Measurements from ENCODE around the gene R3HDM4.

R3HDM4 gene

GRCh38 chr19:919199-920050 is 6.4 kb upstream of the R3HDM4 start:
- no peak overlapping the region for H4K91ac ChIP-seq (ENCODE audit: low read depth, low read length)
- H3K79me1 ChIP-seq (ENCODE audit: low read length) = peaks cover 15% of the 10 kb centered on the region
- H4K12ac ChIP-seq (ENCODE audit: low read depth, low read length) = no peak overlapping the region
- no peak overlapping the region for H2BK5ac ChIP-seq (ENCODE audit: low read depth, low read length, poor library complexity)
- H3K18ac ChIP-seq (ENCODE audit: low read length) = no peak overlapping the region
- no peak overlapping the region for H3K4ac ChIP-seq (ENCODE audit: low read depth, low read length)
- H2AK5ac ChIP-seq (ENCODE audit: low read length) = no peak overlapping the region
- no peak overlapping the region for H4K8ac ChIP-seq (ENCODE audit: low read depth, low read length)
- peaks cover 2% of the 10 kb centered on the region for H3K79me2 ChIP-seq (ENCODE audit: control insufficient read depth, insufficient read depth, low read length, poor library complexity)
- peaks cover 18 to 30% of the 10 kb centered on the region in 2 experiments for H3K4me1 ChIP-seq (ENCODE audit: control insufficient read depth in 1 of 2, insufficient read depth in 2 of 2, low read length in 2 of 2)
- peak; percentile 87 to 92 for DNase-seq
- H3K9ac ChIP-seq (ENCODE audit: low read length) = no peak overlapping the region
- H3K4me3 ChIP-seq (ENCODE audit: low read depth, low read length) = no peak overlapping the region
- H2BK120ac ChIP-seq (ENCODE audit: insufficient read depth, low read length, poor library complexity) = no peak overlapping the region
- H2BK12ac ChIP-seq (ENCODE audit: low read length) = no peak overlapping the region
- WGBS (ENCODE audit: extremely low coverage, insufficient coverage, insufficient read length) = no CpG with 5 or more reads among the region's 68 CpGs
- H3K27me3 ChIP-seq (ENCODE audit: insufficient read depth, low read length) = peaks cover 40% of the 10 kb centered on the region
- H3K4me2 ChIP-seq (ENCODE audit: low read length) = peak overlapping the region; percentile 54
- H3K23ac ChIP-seq (ENCODE audit: low read length) = no peak overlapping the region
- no peak overlapping the region for H3K14ac ChIP-seq (ENCODE audit: low read length)
- H2AFZ ChIP-seq (ENCODE audit: insufficient read depth, low read length, poor library complexity) = no peak overlapping the region
- peaks cover 13% of the 10 kb centered on the region for H3K9me3 ChIP-seq (ENCODE audit: insufficient read depth, low read depth, low read length)
- H3K27ac ChIP-seq (ENCODE audit: low read depth, low read length) = no peak overlapping the region
- H3K36me3 ChIP-seq (ENCODE audit: control insufficient read depth in 1 of 2, insufficient read depth in 2 of 2, low read length in 2 of 2) = no peaks in the 10 kb centered on the region

DNA sequence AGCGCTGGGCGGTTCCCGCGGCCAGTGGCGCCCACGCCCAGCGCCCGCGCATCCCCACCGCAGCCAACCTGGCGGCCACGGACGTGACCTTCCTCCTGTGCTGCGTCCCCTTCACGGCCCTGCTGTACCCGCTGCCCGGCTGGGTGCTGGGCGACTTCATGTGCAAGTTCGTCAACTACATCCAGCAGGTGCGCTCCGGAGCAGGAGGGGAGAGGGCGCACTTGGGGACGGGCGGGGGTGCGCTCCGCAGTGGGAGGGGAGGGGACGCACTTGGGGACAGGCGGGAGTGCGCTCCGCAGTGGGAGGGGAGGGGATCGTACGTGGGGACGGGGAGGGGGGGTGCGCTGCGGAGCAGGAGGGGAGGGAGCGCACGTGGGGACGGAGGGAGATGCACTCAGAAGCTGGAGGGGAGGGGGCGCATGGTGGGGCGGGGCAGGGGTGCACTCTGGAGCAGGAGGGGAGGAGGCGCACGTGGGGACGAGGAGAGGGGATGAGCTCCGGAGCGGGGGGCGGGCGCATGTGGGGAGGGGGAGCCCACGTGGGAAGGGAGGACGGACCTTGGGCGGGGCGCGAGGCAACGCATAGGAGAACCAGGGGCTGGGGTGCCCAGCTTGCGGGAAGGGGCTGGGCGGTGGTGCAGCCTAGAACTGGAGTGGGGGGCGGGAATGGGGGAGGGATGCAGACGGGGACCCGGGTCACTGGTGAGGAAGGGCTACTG is 5.6 kb upstream of the R3HDM4 start:
- Histone ChIP-seq H4K91ac (ENCODE audit: low read depth, low read length) (no peak overlapping the region), H3K4me1 (ENCODE audit: control insufficient read depth in 1 of 2, insufficient read depth in 2 of 2, low read length in 2 of 2) (peaks cover 13 to 24% of the 10 kb centered on the region in 2 experiments), H3K23ac (ENCODE audit: low read length) (no peak overlapping the region), H4K12ac (ENCODE audit: low read depth, low read length) (no peak overlapping the region), H3K27me3 (ENCODE audit: insufficient read depth, low read length) (peaks cover 40% of the 10 kb centered on the region), H3K79me2 (ENCODE audit: control insufficient read depth, insufficient read depth, low read length, poor library complexity) (peaks cover 2% of the 10 kb centered on the region), H2BK5ac (ENCODE audit: low read depth, low read length, poor library complexity) (no peak overlapping the region), H2AK5ac (ENCODE audit: low read length) (no peak overlapping the region), H3K4me3 (ENCODE audit: low read depth, low read length) (no peak overlapping the region), H3K4me2 (ENCODE audit: low read length) (no peak overlapping the region), H4K8ac (ENCODE audit: low read depth, low read length) (no peak overlapping the region), H3K18ac (ENCODE audit: low read length) (no peak overlapping the region), H2BK12ac (ENCODE audit: low read length) (no peak overlapping the region), H3K79me1 (ENCODE audit: low read length) (peaks cover 7% of the 10 kb centered on the region), H3K9ac (ENCODE audit: low read length) (no peak overlapping the region), H3K14ac (ENCODE audit: low read length) (no peak overlapping the region), H3K36me3 (ENCODE audit: control insufficient read depth in 1 of 2, insufficient read depth in 2 of 2, low read length in 2 of 2) (no peaks in the 10 kb centered on the region), H3K9me3 (ENCODE audit: insufficient read depth, low read depth, low read length) (peaks cover 11% of the 10 kb centered on the region), H2BK120ac (ENCODE audit: insufficient read depth, low read length, poor library complexity) (no peak overlapping the region), H2AFZ (ENCODE audit: insufficient read depth, low read length, poor library complexity) (no peak overlapping the region), H3K4ac (ENCODE audit: low read depth, low read length) (no peak overlapping the region), H3K27ac (ENCODE audit: low read depth, low read length) (no peak overlapping the region)
- DNase-seq = no peak
- WGBS (ENCODE audit: extremely low coverage, insufficient coverage, insufficient read length) = no CpG with 5 or more reads among the region's 58 CpGs

DNA sequence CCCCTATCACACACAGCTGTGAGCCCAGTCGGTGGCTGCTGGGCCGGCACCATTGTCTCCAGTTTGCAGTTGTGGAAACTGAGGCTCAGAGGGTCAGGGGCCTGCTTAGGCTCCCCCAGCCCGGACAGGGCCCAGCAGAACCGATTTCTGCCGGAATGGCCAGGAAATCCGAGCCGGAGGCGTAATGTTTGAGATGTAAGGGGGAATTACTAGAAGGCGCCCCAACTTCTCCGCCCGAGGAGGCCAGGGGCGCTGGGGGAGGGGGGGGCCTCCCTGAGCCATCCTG is 5.1 kb upstream of the R3HDM4 start:
- no peak overlapping the region for H3K18ac ChIP-seq (ENCODE audit: low read length)
- H3K4me2 ChIP-seq (ENCODE audit: low read length) = peak overlapping the region; percentile 57
- H3K23ac ChIP-seq (ENCODE audit: low read length) = no peak overlapping the region
- H3K27me3 ChIP-seq (ENCODE audit: insufficient read depth, low read length) = peaks cover 40% of the 10 kb centered on the region
- no peak overlapping the region for H3K9ac ChIP-seq (ENCODE audit: low read length)
- H2AK5ac ChIP-seq (ENCODE audit: low read length) = no peak overlapping the region
- peaks cover 10 to 18% of the 10 kb centered on the region in 2 experiments for H3K4me1 ChIP-seq (ENCODE audit: control insufficient read depth in 1 of 2, insufficient read depth in 2 of 2, low read length in 2 of 2)
- no peak overlapping the region for H4K12ac ChIP-seq (ENCODE audit: low read depth, low read length)
- H2AFZ ChIP-seq (ENCODE audit: insufficient read depth, low read length, poor library complexity) = no peak overlapping the region
- H3K4me3 ChIP-seq (ENCODE audit: low read depth, low read length) = no peak overlapping the region
- no peak overlapping the region for H2BK120ac ChIP-seq (ENCODE audit: insufficient read depth, low read length, poor library complexity)
- peaks cover 7% of the 10 kb centered on the region for H3K79me1 ChIP-seq (ENCODE audit: low read length)
- H3K36me3 ChIP-seq (ENCODE audit: control insufficient read depth in 1 of 2, insufficient read depth in 2 of 2, low read length in 2 of 2) = no peaks in the 10 kb centered on the region
- WGBS (ENCODE audit: extremely low coverage, insufficient coverage, insufficient read length) = no CpG with 5 or more reads among the region's 12 CpGs
- no peak overlapping the region for H3K4ac ChIP-seq (ENCODE audit: low read depth, low read length)
- H3K9me3 ChIP-seq (ENCODE audit: insufficient read depth, low read depth, low read length) = peaks cover 11% of the 10 kb centered on the region
- no peak overlapping the region for H3K14ac ChIP-seq (ENCODE audit: low read length)
- no peak overlapping the region for H2BK5ac ChIP-seq (ENCODE audit: low read depth, low read length, poor library complexity)
- no peak overlapping the region for H3K27ac ChIP-seq (ENCODE audit: low read depth, low read length)
- peaks cover 3% of the 10 kb centered on the region for H3K79me2 ChIP-seq (ENCODE audit: control insufficient read depth, insufficient read depth, low read length, poor library complexity)
- no peak overlapping the region for H4K8ac ChIP-seq (ENCODE audit: low read depth, low read length)
- no peak for DNase-seq
- no peak overlapping the region for H2BK12ac ChIP-seq (ENCODE audit: low read length)
- H4K91ac ChIP-seq (ENCODE audit: low read depth, low read length) = no peak overlapping the region

GRCh38 chr19:917323-918151 is 4.5 kb upstream of the R3HDM4 start, which contains the start of gene KISS1R:
TSS of gene KISS1R (plus strand) at chr19:917333. CDS start at chr19:917503, 170 bp downstream.
- Histone ChIP-seq H3K9me3 (ENCODE audit: insufficient read depth, low read depth, low read length) (peaks cover 11% of the 10 kb centered on the region), H3K9ac (ENCODE audit: low read length) (no peak within 1 kb of the TSS), H3K23ac (ENCODE audit: low read length) (no peak within 1 kb of the TSS), H3K4me2 (ENCODE audit: low read length) (peak within 1 kb of the TSS; percentile 57), H3K36me3 (ENCODE audit: control insufficient read depth in 1 of 2, insufficient read depth in 2 of 2, low read length in 2 of 2) (no peaks in the 10 kb centered on the region), H3K14ac (ENCODE audit: low read length) (no peak within 1 kb of the TSS), H4K12ac (ENCODE audit: low read depth, low read length) (no peak within 1 kb of the TSS), H3K79me1 (ENCODE audit: low read length) (peaks cover 9% of the 10 kb centered on the region), H3K27ac (ENCODE audit: low read depth, low read length) (no peak within 1 kb of the TSS), H4K8ac (ENCODE audit: low read depth, low read length) (no peak within 1 kb of the TSS), H3K4ac (ENCODE audit: low read depth, low read length) (no peak within 1 kb of the TSS), H3K27me3 (ENCODE audit: insufficient read depth, low read length) (peaks cover 40% of the 10 kb centered on the region), H2BK5ac (ENCODE audit: low read depth, low read length, poor library complexity) (no peak within 1 kb of the TSS), H3K4me3 (ENCODE audit: low read depth, low read length) (peak within 1 kb of the TSS; percentile 27), H3K18ac (ENCODE audit: low read length) (no peak within 1 kb of the TSS), H2BK120ac (ENCODE audit: insufficient read depth, low read length, poor library complexity) (no peak within 1 kb of the TSS), H2AK5ac (ENCODE audit: low read length) (no peak within 1 kb of the TSS), H4K91ac (ENCODE audit: low read depth, low read length) (no peak within 1 kb of the TSS), H3K79me2 (ENCODE audit: control insufficient read depth, insufficient read depth, low read length, poor library complexity) (peaks cover 6% of the 10 kb centered on the region), H2BK12ac (ENCODE audit: low read length) (no peak within 1 kb of the TSS), H3K4me1 (ENCODE audit: control insufficient read depth in 1 of 2, insufficient read depth in 2 of 2, low read length in 2 of 2) (peaks cover 9 to 18% of the 10 kb centered on the region in 2 experiments), H2AFZ (ENCODE audit: insufficient read depth, low read length, poor library complexity) (no peak within 1 kb of the TSS)
- no CpG with 5 or more reads among the region's 87 CpGs for WGBS (ENCODE audit: extremely low coverage, insufficient coverage, insufficient read length)
- peak; percentile 63 to 75 for DNase-seq
